HepG2 (cell line): ENCODE results near the gene DENND2D. TPM values are rescaled to one million over a fixed set of nuclear protein-coding genes. Genes with fewer than 3 reads are reported as not detected.

Experiments
- CENPT ChIP-seq: sonication (generic); formaldehyde crosslinking; IDR thresholded peaks from 2 replicates; pipeline ENCODE4 v1.8.0; 2022; ENCODE audit warnings: low read depth, mild to moderate bottlenecking, moderate library complexity, missing genetic modification reagents
- GLI4 ChIP-seq: sonication (generic); formaldehyde crosslinking; IDR thresholded peaks from 2 replicates; pipeline ENCODE4 v1.5.1; 2020; ENCODE audit warnings: missing genetic modification reagents, mild to moderate bottlenecking, moderate library complexity, borderline replicate concordance
- LCORL ChIP-seq, 2 experiments: fragments of 450-650 bp in 1 of 2; sonication (generic) in 1 of 2; formaldehyde crosslinking in 1 of 2; IDR thresholded peaks; 2 replicates each; pipeline versions ENCODE4 v1.5.0 to v1.6.1; 2017 to 2020; ENCODE audit warnings: antibody characterized with exemption in 1 of 2, missing genetic modification reagents in 1 of 2
- RNF2 ChIP-seq: fragments of 450-650 bp; conservative IDR thresholded peaks from 2 replicates; pipeline ENCODE4 v1.6.1; 2016; ENCODE audit warnings: low read depth
- SIN3A ChIP-seq: IDR thresholded peaks from 2 replicates; pipeline ENCODE4 v1.6.1; 2011; ENCODE audit warnings: low read depth, mild to moderate bottlenecking, control low read depth, low read length, borderline replicate concordance
- SP140L ChIP-seq: sonication (generic); formaldehyde crosslinking; IDR thresholded peaks from 2 replicates; pipeline ENCODE4 v1.4.0; 2020; ENCODE audit warnings: missing genetic modification reagents, borderline replicate concordance
- ZFP1 ChIP-seq: IDR thresholded peaks from 2 replicates; pipeline ENCODE4 v1.6.1; 2016
- ZNF232 ChIP-seq: sonication (generic); formaldehyde crosslinking; IDR thresholded peaks from 2 replicates; pipeline ENCODE4 v1.4.0; 2020; ENCODE audit warnings: missing genetic modification reagents, borderline replicate concordance
- ZNF407 ChIP-seq: sonication (generic); formaldehyde crosslinking; IDR thresholded peaks from one replicate; pipeline ENCODE4 v1.5.1; 2020; ENCODE audit warnings: mild to moderate bottlenecking, missing genetic modification reagents; ENCODE audit errors: not compliant biosample characterization
- polyA plus RNA-seq, 8 experiments: library from polyadenylated mRNA; depleted of rRNA in 3 of 8; stranded (reverse) in 7 of 8; unstranded in 1 of 8; fragments of >200 nt; fragmentation: Illumina TruSeq in 4 of 8; extraction: Trizol in 4 of 8; gene quantifications; 2 replicates each; pipeline versions ENCODE4 v1.2.1 to v1.2.3, GENCODE V29; 2011 to 2016; ENCODE audit warnings: low read depth in 4 of 8, missing spikeins in 1 of 8, mixed read lengths in 1 of 8; ENCODE audit not compliant: insufficient read depth in 1 of 8
- total RNA-seq, 5 experiments: library from RNA; depleted of rRNA; stranded (reverse); fragments of >200 nt; fragmentation: Illumina TruSeq; extraction: Trizol; gene quantifications; 2 replicates each; pipeline ENCODE4 v1.2.3, GENCODE V29; 2016; ENCODE audit warnings: low read depth in 1 of 5
- TF ChIP-seq, protein P1 (sequence below): IDR thresholded peaks from 2 replicates; pipeline ENCODE4 v1.4.0; 2020; ENCODE audit warnings: mild to moderate bottlenecking, missing genetic modification reagents
- TF ChIP-seq, protein P2 (sequence below): sonication (generic); formaldehyde crosslinking; IDR thresholded peaks from 2 replicates; pipeline ENCODE4 v1.8.1; 2023; ENCODE audit warnings: missing genetic modification reagents, inconsistent platforms, borderline replicate concordance
- TF ChIP-seq, protein P3 (sequence below): sonication (generic); formaldehyde crosslinking; IDR thresholded peaks from 2 replicates; pipeline ENCODE4 v1.4.0; 2020; ENCODE audit warnings: missing genetic modification reagents, mild to moderate bottlenecking, borderline replicate concordance

Gene DENND2D
- total and polyA plus RNA-seq, 2 of the 13 experiments (the other 11 are each of a cell fraction or from before 2014, with no cell fraction given) = 0.04 TPM; not detected in 1

- TF ChIP-seq, protein P1, sequence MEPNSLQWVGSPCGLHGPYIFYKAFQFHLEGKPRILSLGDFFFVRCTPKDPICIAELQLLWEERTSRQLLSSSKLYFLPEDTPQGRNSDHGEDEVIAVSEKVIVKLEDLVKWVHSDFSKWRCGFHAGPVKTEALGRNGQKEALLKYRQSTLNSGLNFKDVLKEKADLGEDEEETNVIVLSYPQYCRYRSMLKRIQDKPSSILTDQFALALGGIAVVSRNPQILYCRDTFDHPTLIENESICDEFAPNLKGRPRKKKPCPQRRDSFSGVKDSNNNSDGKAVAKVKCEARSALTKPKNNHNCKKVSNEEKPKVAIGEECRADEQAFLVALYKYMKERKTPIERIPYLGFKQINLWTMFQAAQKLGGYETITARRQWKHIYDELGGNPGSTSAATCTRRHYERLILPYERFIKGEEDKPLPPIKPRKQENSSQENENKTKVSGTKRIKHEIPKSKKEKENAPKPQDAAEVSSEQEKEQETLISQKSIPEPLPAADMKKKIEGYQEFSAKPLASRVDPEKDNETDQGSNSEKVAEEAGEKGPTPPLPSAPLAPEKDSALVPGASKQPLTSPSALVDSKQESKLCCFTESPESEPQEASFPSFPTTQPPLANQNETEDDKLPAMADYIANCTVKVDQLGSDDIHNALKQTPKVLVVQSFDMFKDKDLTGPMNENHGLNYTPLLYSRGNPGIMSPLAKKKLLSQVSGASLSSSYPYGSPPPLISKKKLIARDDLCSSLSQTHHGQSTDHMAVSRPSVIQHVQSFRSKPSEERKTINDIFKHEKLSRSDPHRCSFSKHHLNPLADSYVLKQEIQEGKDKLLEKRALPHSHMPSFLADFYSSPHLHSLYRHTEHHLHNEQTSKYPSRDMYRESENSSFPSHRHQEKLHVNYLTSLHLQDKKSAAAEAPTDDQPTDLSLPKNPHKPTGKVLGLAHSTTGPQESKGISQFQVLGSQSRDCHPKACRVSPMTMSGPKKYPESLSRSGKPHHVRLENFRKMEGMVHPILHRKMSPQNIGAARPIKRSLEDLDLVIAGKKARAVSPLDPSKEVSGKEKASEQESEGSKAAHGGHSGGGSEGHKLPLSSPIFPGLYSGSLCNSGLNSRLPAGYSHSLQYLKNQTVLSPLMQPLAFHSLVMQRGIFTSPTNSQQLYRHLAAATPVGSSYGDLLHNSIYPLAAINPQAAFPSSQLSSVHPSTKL = peak; percentile 86
- TF ChIP-seq ZNF407 (CRISPR knock-in tag) (no peak), SP140L (CRISPR knock-in tag) (no peak), GLI4 (CRISPR knock-in tag) (no peak), LCORL (IDR thresholded peaks at IDR 0.05) (no peak), LCORL (CRISPR knock-in tag; IDR thresholded peaks at IDR 0.05) (peak; percentile 91), CENPT (CRISPR knock-in tag) (no peak), ZNF232 (no peak), ZFP1 (CRISPR knock-in tag) (no peak), RNF2 (no peak), SIN3A (no peak)
- TF ChIP-seq, protein P2, sequence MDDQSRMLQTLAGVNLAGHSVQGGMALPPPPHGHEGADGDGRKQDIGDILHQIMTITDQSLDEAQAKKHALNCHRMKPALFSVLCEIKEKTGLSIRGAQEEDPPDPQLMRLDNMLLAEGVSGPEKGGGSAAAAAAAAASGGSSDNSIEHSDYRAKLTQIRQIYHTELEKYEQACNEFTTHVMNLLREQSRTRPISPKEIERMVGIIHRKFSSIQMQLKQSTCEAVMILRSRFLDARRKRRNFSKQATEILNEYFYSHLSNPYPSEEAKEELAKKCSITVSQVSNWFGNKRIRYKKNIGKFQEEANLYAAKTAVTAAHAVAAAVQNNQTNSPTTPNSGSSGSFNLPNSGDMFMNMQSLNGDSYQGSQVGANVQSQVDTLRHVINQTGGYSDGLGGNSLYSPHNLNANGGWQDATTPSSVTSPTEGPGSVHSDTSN = no peak
- TF ChIP-seq, protein P3, sequence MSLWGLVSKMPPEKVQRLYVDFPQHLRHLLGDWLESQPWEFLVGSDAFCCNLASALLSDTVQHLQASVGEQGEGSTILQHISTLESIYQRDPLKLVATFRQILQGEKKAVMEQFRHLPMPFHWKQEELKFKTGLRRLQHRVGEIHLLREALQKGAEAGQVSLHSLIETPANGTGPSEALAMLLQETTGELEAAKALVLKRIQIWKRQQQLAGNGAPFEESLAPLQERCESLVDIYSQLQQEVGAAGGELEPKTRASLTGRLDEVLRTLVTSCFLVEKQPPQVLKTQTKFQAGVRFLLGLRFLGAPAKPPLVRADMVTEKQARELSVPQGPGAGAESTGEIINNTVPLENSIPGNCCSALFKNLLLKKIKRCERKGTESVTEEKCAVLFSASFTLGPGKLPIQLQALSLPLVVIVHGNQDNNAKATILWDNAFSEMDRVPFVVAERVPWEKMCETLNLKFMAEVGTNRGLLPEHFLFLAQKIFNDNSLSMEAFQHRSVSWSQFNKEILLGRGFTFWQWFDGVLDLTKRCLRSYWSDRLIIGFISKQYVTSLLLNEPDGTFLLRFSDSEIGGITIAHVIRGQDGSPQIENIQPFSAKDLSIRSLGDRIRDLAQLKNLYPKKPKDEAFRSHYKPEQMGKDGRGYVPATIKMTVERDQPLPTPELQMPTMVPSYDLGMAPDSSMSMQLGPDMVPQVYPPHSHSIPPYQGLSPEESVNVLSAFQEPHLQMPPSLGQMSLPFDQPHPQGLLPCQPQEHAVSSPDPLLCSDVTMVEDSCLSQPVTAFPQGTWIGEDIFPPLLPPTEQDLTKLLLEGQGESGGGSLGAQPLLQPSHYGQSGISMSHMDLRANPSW = no peak
These were observed 46.8 kb upstream of the DENND2D start (continued) for GRCh38 chr1:111247125-111247838.
